HUES48 (cell line): ENCODE data around the gene TMEM178A.

ENCODE experiments used
- H3K27ac ChIP-seq: one replicate; pipeline ENCODE4 v1.7.0; 2013; ENCODE audit warnings: low read depth, low read length, inconsistent platforms
- H3K27me3 ChIP-seq: 2 replicates; pipeline ENCODE4 v1.6.1; 2013; ENCODE audit warnings: mild to moderate bottlenecking, low read length; ENCODE audit not compliant: control insufficient read depth, insufficient read depth
- H3K36me3 ChIP-seq: 2 replicates; pipeline ENCODE4 v1.6.1; 2013; ENCODE audit warnings: low read length; ENCODE audit not compliant: control insufficient read depth, insufficient read depth
- H3K4me1 ChIP-seq: 2 replicates; pipeline ENCODE4 v1.6.1; 2013; ENCODE audit warnings: mild to moderate bottlenecking, low read length; ENCODE audit not compliant: control insufficient read depth, insufficient read depth
- H3K4me3 ChIP-seq: 2 replicates; pipeline ENCODE4 v1.5.1; 2013; ENCODE audit warnings: mild to moderate bottlenecking, low read depth, low read length
- H3K9ac ChIP-seq: 2 replicates; pipeline ENCODE4 v1.6.1; 2013; ENCODE audit warnings: mild to moderate bottlenecking, low read depth, low read length, moderate library complexity
- H3K9me3 ChIP-seq: 2 replicates; pipeline ENCODE4 v1.6.1; 2013; ENCODE audit warnings: low read length; ENCODE audit not compliant: control insufficient read depth, insufficient read depth

The TMEM178A gene

GRCh38 chr2:39738936-39739335, 73.2 kb downstream of the TMEM178A start:
- H3K36me3 ChIP-seq = peaks cover 70% of the 10 kb centered on the region

GRCh38 chr2:39739386-39739785, 73.7 kb downstream of the TMEM178A start:
- no peak overlapping the region for H3K4me3 ChIP-seq
- no peaks in the 10 kb centered on the region for H3K27me3 ChIP-seq
- H3K9ac ChIP-seq = no peak overlapping the region
- H3K9me3 ChIP-seq = no peaks in the 10 kb centered on the region
- H3K4me1 ChIP-seq = peaks cover 16% of the 10 kb centered on the region
- peaks cover 74% of the 10 kb centered on the region for H3K36me3 ChIP-seq
- no peak overlapping the region for H3K27ac ChIP-seq

More at GRCh38 chr2:39738936-39739335, 73.2 kb downstream of the TMEM178A start:
- Histone ChIP-seq H3K27ac (no peak overlapping the region), H3K4me1 (peaks cover 16% of the 10 kb centered on the region), H3K27me3 (no peaks in the 10 kb centered on the region), H3K9ac (no peak overlapping the region), H3K4me3 (no peak overlapping the region), H3K9me3 (no peaks in the 10 kb centered on the region)

GRCh38 chr2:39741871-39742270, 76.2 kb downstream of the TMEM178A start:
- peaks cover 11% of the 10 kb centered on the region for H3K4me1 ChIP-seq
- no peak overlapping the region for H3K9ac ChIP-seq
- H3K36me3 ChIP-seq = peaks cover 59% of the 10 kb centered on the region
- H3K27ac ChIP-seq = no peak overlapping the region
- H3K27me3 ChIP-seq = no peaks in the 10 kb centered on the region
- H3K9me3 ChIP-seq = no peaks in the 10 kb centered on the region
- no peak overlapping the region for H3K4me3 ChIP-seq

DNA sequence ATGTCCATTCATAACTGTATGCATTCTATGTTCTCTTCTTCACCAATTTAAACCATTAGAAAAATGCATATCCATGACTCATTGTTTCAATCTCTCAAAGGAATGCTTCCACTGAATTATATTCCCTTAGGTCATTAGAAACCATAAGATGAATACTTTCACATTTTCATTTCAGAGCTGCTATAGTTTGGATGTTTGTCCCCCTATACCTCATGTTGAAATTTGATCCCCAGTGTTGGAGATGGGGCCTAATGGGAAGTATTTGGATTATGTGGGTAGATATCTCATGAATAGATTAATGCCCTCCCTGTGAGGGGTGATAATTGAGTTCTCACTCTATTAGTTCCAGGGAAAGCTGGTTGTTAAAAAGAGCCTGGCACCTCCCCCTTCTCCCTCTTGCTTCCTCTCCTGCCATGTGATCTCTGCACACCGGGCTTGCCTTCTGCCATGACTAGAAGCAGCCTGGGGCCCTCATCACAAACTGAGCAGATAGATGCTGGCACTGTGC, 77.6 kb downstream of the TMEM178A start:
- Histone ChIP-seq H3K27me3 (no peaks in the 10 kb centered on the region), H3K4me1 (peaks cover 4% of the 10 kb centered on the region; the same call in 1 of the 2 replicates), H3K9ac (no peak overlapping the region), H3K4me3 (no peak overlapping the region), H3K36me3 (peaks cover 69% of the 10 kb centered on the region), H3K9me3 (no peaks in the 10 kb centered on the region), H3K27ac (no peak overlapping the region)

- Histone ChIP-seq H3K4me1 (no peaks in the 10 kb centered on the region), H3K9ac (no peak overlapping the region), H3K27me3 (no peaks in the 10 kb centered on the region), H3K36me3 (peaks cover 98% of the 10 kb centered on the region), H3K27ac (no peak overlapping the region), H3K9me3 (no peaks in the 10 kb centered on the region), H3K4me3 (no peak overlapping the region)
These were observed 89.7 kb downstream of the TMEM178A start for GRCh38 chr2:39755466-39755865.

DNA sequence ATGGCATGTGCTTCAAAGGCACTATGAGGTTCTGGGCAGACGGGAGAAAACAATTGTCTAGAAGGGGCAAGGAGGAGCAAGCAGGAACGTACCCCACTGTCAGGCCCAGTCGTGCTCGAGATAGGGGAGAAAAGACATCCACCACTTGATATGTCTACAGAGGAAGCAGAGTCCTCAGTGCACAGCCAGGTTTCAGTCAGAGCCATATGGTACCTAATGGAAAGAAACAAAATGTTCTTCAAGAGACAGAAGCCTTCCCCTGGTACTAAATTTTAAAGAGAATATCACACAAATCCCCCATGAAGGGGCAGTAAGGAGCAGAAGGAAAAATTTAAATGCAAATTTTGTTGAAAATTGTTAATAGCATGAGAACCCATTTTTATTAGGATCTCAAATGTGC, 91.4 kb downstream of the TMEM178A start:
- Histone ChIP-seq H3K27me3 (no peaks in the 10 kb centered on the region), H3K36me3 (peaks cover 98% of the 10 kb centered on the region), H3K27ac (no peak overlapping the region), H3K9ac (no peak overlapping the region), H3K4me3 (no peak overlapping the region), H3K9me3 (no peaks in the 10 kb centered on the region), H3K4me1 (no peaks in the 10 kb centered on the region)

DNA sequence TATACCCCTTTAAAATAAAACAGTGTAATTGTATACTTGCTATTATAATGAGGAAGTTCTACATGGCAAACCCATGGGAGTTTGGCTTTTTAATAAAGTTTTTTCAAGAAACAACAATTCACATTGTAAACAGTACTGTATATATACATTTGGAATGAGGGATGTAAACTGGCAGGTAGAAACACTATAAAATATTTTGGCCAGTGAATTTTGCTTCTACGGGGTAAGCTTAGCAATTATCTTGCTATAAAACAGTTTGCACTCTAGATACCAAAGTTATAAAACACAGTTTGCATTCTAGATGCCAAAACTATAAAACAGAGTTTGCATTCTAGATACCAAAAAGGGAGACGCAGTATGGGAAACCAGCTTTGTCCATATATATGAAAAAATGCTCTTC, 96.7 kb downstream of the TMEM178A start:
- H3K4me1 ChIP-seq = no peaks in the 10 kb centered on the region
- H3K9ac ChIP-seq = no peak overlapping the region
- no peak overlapping the region for H3K4me3 ChIP-seq
- H3K36me3 ChIP-seq = peaks cover 93% of the 10 kb centered on the region
- H3K27ac ChIP-seq = no peak overlapping the region
- no peaks in the 10 kb centered on the region for H3K9me3 ChIP-seq
- H3K27me3 ChIP-seq = no peaks in the 10 kb centered on the region
